Mucosa of stomach (tissue), 1 donor: ENCODE measurements around the gene ING5.
"Not testable (repeated sequence)": the region's sequence is repeated elsewhere in the genome, so short reads cannot be mapped to it uniquely, and the experiment has no call there.

Experiments
- H3K27me3 ChIP-seq: one replicate; pipeline ENCODE4 v1.7.0; 2013; ENCODE audit warnings: mild to moderate bottlenecking, low read length; ENCODE audit not compliant: control insufficient read depth, insufficient read depth
- H3K36me3 ChIP-seq: one replicate; pipeline ENCODE4 v1.7.0; 2013; ENCODE audit warnings: low read length; ENCODE audit not compliant: control insufficient read depth, insufficient read depth
- H3K4me1 ChIP-seq: one replicate; pipeline ENCODE4 v1.7.0; 2013; ENCODE audit warnings: mild to moderate bottlenecking, low read length; ENCODE audit not compliant: control insufficient read depth, insufficient read depth
- H3K4me3 ChIP-seq: one replicate; pipeline ENCODE4 v1.7.0; 2013; ENCODE audit warnings: low read length
- H3K9ac ChIP-seq: one replicate; pipeline ENCODE4 v1.7.0; 2013; ENCODE audit warnings: mild to moderate bottlenecking, low read length, moderate library complexity
- H3K9me3 ChIP-seq: one replicate; pipeline ENCODE4 v1.7.0; 2013; ENCODE audit warnings: mild to moderate bottlenecking, low read length, moderate library complexity; ENCODE audit not compliant: control insufficient read depth
- donor health status: Pancreatic carcinoma.

Gene ING5

DNA sequence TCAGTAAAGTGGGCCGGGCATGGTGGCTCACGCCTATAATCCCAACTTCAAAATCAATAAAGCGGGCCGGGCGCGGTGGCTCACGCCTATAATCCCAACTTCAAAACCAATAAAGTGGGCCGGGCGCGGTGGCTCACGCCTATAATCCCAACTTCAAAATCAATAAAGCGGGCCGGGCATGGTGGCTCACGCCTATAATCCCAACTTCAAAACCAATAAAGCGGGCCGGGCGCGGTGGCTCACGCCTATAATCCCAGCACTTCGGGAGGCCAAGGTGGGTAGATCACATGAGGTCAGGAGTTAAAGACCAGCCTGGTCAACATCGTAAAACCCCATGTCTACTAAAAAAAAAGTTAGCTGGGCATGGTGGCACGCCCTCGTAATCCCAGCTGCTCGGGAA lies 39.1 kb upstream of the ING5 start:
- not testable (repeated sequence) for H3K9me3 ChIP-seq, H3K4me3 ChIP-seq, H3K9ac ChIP-seq, H3K36me3 ChIP-seq, H3K4me1 ChIP-seq, H3K27me3 ChIP-seq

DNA sequence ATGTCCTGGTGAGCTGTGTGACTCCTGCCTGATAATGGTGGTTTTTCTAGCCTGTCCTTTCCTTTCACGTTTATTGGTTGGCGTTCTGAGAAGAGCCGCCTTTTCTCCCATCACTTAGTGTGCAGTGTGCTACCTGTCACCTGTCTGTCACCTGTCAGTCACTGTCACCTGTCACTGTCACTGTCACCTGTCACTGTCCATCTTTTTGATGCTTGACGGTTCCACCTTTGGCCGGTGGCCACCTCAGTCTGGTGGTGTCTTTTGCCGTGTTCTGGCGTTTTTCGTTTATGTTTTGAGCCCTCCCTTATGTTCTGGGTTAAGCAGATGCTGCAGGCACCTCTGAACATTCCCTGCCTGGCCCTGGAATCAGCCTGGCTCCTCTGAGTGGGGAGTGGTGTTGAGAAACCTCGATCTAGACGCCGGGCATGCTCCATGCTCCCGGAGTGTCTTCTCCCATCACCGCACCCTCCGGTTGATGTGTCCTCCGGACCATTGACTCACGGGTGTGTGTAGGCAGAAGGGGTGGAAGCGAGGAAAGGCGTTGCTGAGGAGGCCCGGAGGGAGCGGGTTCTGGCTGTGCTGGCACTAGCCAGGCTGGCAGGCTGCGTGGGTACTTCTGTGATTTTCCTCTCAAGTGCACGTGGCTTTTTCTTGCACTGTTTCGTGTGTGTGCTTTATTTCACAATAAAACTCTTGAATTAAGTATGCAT lies 36.0 kb upstream of the ING5 start:
- no peak overlapping the region for H3K4me3 ChIP-seq
- H3K27me3 ChIP-seq: no peaks in the 10 kb centered on the region
- no peaks in the 10 kb centered on the region for H3K36me3 ChIP-seq
- no peak overlapping the region for H3K9ac ChIP-seq
- no peaks in the 10 kb centered on the region for H3K4me1 ChIP-seq
- H3K9me3 ChIP-seq: no peaks in the 10 kb centered on the region

DNA sequence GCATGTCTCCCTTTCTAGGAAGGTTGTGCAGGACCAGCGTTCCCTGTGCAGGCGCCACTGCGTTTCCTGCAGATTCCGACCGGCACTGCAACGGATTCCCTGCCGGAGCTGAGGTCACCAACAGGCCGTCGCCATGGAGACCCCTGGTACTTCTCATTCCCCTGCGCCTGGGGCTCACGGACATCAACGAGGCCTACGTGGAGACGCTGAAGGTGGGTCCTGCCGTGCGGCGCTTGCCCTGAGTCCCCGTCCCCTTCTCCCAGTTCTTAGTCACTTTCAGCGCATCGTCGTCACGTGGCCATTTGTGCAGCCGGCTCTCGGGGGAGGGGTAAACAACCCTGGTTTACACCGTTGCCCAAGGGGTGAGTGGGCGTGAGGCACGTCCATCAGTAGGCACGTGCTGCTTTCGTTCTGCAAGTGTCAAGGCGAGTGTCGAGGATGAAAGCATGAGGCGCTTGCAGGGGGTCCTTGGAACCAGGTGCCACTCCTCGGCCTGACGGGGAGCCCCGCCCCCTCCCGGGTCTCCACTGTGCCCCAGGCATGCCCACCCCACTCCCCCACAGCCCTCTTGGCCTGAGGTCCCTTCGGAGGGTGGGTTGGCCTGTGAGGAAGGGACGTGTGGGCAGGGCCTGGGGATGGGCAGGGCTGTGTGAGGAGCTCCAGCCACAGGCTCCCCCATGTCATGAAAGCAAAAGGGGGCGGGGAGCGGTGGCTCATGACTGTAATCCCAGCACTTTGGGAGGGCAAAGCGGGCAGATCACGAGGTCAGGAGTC lies 35.0 kb upstream of the ING5 start:
- no peak overlapping the region for H3K4me3 ChIP-seq
- H3K36me3 ChIP-seq: no peaks in the 10 kb centered on the region
- no peaks in the 10 kb centered on the region for H3K9me3 ChIP-seq
- no peaks in the 10 kb centered on the region for H3K27me3 ChIP-seq
- no peak overlapping the region for H3K9ac ChIP-seq
- H3K4me1 ChIP-seq: no peaks in the 10 kb centered on the region

DNA sequence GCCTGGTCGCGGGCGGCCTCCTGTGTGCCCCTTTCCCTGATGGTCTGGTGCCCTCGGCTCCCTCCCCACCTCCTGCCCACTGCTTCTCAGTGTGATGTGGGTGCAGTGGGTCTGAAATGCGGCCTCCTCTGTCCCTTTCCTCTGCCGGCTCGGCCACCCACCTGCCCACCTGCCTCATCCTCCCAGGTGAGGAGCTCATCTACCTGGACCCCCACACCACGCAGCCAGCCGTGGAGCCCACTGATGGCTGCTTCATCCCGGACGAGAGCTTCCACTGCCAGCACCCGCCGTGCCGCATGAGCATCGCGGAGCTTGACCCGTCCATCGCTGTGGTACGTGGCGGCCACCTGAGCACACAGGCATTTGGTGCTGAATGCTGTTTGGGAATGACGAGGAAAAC lies 33.5 kb upstream of the ING5 start:
- H3K4me3 ChIP-seq: no peak overlapping the region
- H3K36me3 ChIP-seq: no peaks in the 10 kb centered on the region
- no peaks in the 10 kb centered on the region for H3K9me3 ChIP-seq
- H3K27me3 ChIP-seq: no peaks in the 10 kb centered on the region
- H3K9ac ChIP-seq: no peak overlapping the region
- H3K4me1 ChIP-seq: no peaks in the 10 kb centered on the region

DNA sequence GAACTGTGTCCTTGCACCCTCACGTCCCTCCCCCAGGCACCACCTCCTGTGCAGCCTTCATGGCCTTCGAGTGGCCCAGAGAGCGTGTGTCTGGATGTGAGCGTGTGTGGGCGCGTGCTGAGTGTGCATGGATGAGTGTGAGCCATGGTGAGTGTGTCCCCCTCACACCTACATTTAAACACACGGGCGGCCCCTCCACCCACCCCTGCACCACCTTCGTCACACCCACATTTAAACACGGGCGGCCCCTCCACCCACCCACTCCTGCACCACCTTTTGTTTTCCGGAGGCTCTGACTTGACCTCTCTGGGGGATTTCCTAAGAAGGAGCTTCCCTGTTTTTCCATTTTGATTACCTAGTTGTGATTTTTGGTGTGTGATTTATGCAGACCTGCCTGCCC lies 33.0 kb upstream of the ING5 start:
- no peaks in the 10 kb centered on the region for H3K4me1 ChIP-seq
- H3K27me3 ChIP-seq: no peaks in the 10 kb centered on the region
- H3K9ac ChIP-seq: no peak overlapping the region
- H3K36me3 ChIP-seq: no peaks in the 10 kb centered on the region
- no peak overlapping the region for H3K4me3 ChIP-seq
- no peaks in the 10 kb centered on the region for H3K9me3 ChIP-seq

DNA sequence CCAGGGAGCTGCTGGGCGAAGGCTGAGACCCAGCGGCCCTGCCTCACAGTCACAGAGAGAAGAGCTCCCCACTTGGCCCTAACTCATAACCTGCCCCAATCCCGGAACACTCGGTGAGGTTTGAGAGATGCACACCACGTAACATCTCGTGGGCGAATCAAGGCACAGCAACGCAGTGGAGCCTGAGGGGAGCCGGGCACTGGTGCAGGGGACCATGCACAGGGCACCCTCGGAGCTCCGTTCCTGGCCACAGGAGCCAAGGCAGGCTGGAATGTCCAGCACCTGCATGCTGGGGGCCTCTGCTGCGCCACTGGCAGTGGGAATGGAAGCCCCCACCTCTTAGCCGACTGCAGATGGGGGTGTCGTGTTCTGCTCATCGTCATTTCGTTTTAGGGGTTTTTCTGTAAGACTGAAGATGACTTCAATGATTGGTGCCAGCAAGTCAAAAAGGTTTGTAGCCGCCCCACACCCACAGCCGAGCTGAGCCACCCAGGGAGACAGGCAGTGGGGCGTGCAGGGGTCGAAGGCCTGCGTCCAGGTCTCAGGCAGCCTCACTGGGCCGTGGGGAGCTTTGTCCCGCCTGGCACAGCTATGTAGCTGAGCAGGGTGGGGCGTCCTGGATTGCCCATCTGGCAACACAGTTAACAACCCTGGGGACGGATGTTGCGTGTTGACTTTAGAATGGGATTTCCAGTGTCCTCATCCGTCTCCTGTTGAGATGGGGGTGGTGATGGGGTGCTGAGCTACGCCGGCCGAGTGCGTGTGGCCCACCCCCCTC lies 31.3 kb upstream of the ING5 start:
- no peak overlapping the region for H3K4me3 ChIP-seq
- no peaks in the 10 kb centered on the region for H3K9me3 ChIP-seq
- no peak overlapping the region for H3K9ac ChIP-seq
- H3K4me1 ChIP-seq: no peaks in the 10 kb centered on the region
- H3K27me3 ChIP-seq: no peaks in the 10 kb centered on the region
- H3K36me3 ChIP-seq: no peaks in the 10 kb centered on the region

DNA sequence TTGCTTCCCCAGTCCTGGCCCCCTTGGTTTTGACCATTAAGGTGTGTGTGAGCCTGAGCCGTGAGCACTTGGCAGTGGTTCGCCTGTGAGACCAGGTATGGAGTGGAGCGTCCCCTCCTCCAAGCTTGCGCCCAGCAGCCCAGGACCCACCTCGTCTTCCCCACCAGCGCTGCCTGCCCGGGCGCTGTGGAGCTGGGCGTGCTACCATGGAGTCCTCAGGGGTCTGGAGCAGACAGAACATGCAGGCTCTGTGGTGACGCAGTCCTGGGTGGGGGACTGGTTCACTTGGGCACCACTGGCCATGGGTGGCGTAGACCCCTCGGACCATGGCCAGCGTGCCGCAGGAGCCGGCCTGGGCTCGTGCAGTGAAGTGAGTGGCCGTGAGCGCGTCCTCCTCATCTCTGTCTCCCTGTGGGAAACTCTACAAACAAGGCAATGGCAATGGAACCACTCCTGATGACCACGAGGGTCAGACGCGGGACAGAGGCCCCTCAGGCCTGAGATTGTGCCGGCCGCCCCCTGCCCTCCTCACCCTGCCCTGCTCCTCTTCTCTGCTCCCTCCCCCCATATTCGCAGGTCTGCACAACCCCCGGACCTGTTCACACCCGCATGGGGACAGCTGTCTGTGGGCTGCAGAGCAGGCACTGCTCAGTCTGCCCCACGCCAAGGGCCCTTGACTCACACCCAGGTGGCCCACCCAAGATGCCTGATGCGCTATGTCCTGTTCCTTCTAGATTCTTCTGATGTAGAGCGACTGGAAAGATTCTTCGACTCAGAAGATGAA lies 30.2 kb upstream of the ING5 start:
- no peak overlapping the region for H3K9ac ChIP-seq
- no peak overlapping the region for H3K4me3 ChIP-seq
- H3K36me3 ChIP-seq: no peaks in the 10 kb centered on the region
- H3K27me3 ChIP-seq: no peaks in the 10 kb centered on the region
- H3K9me3 ChIP-seq: no peaks in the 10 kb centered on the region
- H3K4me1 ChIP-seq: no peaks in the 10 kb centered on the region

DNA sequence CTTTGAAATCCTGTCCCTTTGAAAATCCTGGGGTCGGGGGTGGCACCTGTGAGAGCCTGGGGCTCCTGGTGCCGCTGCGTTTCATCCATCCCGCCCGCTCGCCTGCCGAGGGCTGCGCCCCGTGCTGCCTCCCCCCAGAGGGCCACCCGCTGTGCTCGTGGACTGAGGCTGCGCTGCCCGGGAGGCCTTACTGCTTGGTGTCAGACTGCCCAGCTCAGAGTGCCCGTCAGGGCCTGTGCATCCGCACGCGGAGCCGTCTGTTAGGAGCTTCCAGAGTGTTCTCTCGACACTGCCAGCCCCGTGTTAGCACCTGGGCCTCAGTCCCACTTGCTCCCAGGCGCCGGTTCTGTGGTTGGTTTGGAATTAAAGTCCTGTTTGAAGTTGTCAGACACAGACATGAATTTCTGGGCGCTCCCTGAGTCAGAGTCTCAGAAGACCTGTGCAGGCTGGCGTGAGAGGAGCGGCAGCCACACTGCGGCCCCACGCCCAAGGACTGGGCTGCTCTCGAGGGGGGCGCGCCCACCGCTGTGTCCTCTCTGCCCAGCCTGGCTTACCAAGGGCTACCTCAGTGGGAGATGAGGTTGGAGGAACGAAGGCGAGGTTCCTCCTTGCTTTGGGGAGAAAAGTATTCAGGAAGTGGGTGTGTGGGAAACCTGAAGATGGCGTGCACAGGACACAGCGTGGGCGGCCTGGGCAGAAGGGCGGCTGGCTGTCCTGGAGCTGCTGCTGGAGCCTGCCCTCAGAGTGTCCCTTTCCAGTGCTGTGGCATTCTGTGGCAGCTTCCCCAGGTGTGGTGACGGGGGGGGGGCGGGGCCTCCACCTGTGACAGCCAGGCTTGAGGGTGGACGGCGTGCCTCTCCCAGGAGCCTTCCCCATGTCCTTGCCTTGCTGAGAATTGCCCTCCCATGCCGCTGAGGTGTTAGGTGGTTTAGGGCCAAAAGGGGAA lies 29.3 kb upstream of the ING5 start:
- Histone ChIP-seq H3K9ac (no peak overlapping the region), H3K4me1 (no peaks in the 10 kb centered on the region), H3K36me3 (no peaks in the 10 kb centered on the region), H3K9me3 (no peaks in the 10 kb centered on the region), H3K4me3 (no peak overlapping the region), H3K27me3 (no peaks in the 10 kb centered on the region)

DNA sequence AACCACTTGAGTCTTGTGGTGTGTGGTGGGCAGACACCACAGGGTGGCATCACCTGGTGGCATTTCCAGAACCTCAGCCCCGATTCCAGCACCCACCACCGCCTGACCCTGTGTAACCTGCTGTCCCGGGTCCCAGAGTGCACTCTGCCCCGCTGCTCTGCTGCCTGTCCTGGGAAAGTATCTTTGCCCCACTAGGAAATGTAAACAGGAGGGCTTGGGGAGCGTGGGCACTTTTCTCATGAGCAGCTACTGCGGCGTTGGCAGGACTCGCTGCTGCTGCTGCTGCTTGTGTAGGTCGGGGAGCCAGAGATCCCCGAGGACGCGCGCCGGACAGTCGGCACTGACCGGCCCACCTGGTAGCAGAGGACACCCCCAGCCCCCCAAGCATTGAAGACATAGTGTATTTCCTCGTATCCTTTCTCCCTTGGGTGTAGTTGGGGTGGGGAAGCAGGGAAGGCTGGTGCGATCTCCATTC lies 28.6 kb upstream of the ING5 start:
- no peak overlapping the region for H3K4me3 ChIP-seq

DNA sequence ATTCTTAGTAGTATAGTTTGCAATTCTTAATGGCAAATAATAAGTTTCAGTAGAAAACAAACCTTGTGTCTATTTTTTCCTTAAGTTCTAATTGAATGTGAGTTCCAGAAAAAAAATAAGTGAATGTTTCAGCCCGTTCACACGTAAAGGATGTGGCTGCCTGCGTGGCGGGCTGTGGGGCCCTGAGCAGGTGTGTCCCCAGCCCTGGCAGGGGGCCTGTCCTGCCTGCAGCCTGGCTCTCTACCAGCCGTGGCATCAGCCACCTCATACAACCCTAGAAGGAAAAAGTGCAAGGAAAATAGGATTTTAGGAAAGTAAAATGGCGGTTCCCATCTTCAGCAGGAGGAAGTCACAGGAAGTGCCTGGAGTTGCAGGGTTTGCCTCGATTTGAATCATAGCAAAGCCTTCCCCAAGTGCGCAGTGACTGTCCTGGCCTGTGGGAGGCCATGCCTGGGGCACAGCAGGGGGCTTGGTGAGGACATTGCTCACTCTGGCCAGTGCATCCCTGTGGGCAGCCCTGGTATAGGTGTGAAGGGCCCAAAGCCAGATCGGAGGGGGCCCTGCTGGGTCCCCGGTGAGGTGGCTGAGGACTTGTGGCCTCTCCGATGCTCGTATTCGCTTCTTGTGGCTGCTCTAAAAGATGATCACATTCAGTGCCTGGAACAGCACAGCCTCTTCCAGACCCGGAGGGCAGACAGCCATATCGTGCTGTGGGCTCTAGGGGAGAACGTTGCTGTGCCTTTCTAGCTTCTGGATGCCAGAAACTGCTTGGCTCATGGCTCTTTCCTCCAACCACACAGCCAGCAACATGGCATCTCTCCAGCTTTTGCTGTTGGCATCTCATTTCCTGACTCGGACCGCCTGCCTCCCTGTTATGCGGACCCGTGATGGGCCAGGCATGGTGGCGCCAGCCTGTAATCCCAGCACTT lies 27.8 kb upstream of the ING5 start:
- Histone ChIP-seq H3K36me3 (no peaks in the 10 kb centered on the region), H3K4me1 (no peaks in the 10 kb centered on the region), H3K4me3 (no peak overlapping the region), H3K27me3 (no peaks in the 10 kb centered on the region), H3K9me3 (no peaks in the 10 kb centered on the region), H3K9ac (no peak overlapping the region)

More for the DNA sequence above, 28.6 kb upstream of the ING5 start:
- Histone ChIP-seq H3K4me1 (no peaks in the 10 kb centered on the region), H3K9ac (no peak overlapping the region), H3K36me3 (no peaks in the 10 kb centered on the region), H3K9me3 (no peaks in the 10 kb centered on the region), H3K27me3 (no peaks in the 10 kb centered on the region)
